Liver (tissue), 9 donors: Measurements from ENCODE around the gene GPATCH3. TPM values are rescaled to one million over a fixed set of nuclear protein-coding genes. Genes with fewer than 3 reads are reported as not detected.

Experiments
- DNase-seq: peaks from one replicate; pipeline ENCODE4 v3.0.0-alpha.2; 2017; ENCODE audit warnings: low spot score
- H3K27ac ChIP-seq, 2 donors: one replicate each; pipeline ENCODE4 v1.7.0; 2013; ENCODE audit warnings: inconsistent platforms in 2 of 2, low read length in 2 of 2, control low read depth in 1 of 2, low read depth in 1 of 2, mild to moderate bottlenecking in 1 of 2
- H3K27me3 ChIP-seq, 4 donors: one replicate each; pipeline versions ENCODE4 v1.6.1 to v1.7.0; 2013; ENCODE audit warnings: low read length in 3 of 4, inconsistent platforms in 1 of 4, mild to moderate bottlenecking in 1 of 4, moderate library complexity in 1 of 4; ENCODE audit not compliant: control insufficient read depth in 4 of 4, insufficient read depth in 4 of 4
- H3K36me3 ChIP-seq, 4 donors: one replicate each; pipeline versions ENCODE4 v1.6.1 to v1.7.0; 2013; ENCODE audit warnings: low read length in 3 of 4, mild to moderate bottlenecking in 3 of 4, low read depth in 1 of 4, moderate library complexity in 1 of 4; ENCODE audit not compliant: control insufficient read depth in 4 of 4, insufficient read depth in 3 of 4
- H3K4me1 ChIP-seq, 4 donors: one replicate each; pipeline versions ENCODE4 v1.6.1 to v1.7.0; 2013; ENCODE audit warnings: low read length in 3 of 4, mild to moderate bottlenecking in 3 of 4, moderate library complexity in 1 of 4; ENCODE audit not compliant: control insufficient read depth in 4 of 4, insufficient read depth in 4 of 4
- H3K4me3 ChIP-seq, 3 donors: one replicate each; pipeline versions ENCODE4 v1.6.1 to v1.7.0; 2013; ENCODE audit warnings: low read length in 3 of 3, control low read depth in 1 of 3, low read depth in 1 of 3, mild to moderate bottlenecking in 1 of 3
- H3K9ac ChIP-seq, 2 donors: one replicate each; pipeline ENCODE4 v1.7.0; 2013; ENCODE audit warnings: low read length in 2 of 2, mild to moderate bottlenecking in 2 of 2, moderate library complexity in 2 of 2, control low read depth in 1 of 2, low read depth in 1 of 2
- H3K9me3 ChIP-seq, 4 donors: one replicate each; pipeline versions ENCODE4 v1.6.1 to v1.7.0; 2013; ENCODE audit warnings: low read length in 3 of 4; ENCODE audit not compliant: control insufficient read depth in 4 of 4
- ATF3 ChIP-seq: IDR thresholded peaks from 2 replicates; pipeline ENCODE4 v1.6.1; 2016; ENCODE audit warnings: antibody characterized with exemption
- CTCF ChIP-seq: fragments of 150-350 bp; IDR thresholded peaks from 2 replicates; pipeline ENCODE4 v1.5.1; 2017; ENCODE audit warnings: improper control_type of control experiment, low read depth, low read length; ENCODE audit not compliant: missing input control
- EGR1 ChIP-seq, 2 donors: IDR thresholded peaks; 2 replicates each; pipeline ENCODE4 v1.6.1; 2016 to 2018; ENCODE audit warnings: antibody characterized with exemption in 2 of 2, low read depth in 2 of 2
- FOXA1 ChIP-seq: IDR thresholded peaks from 2 replicates; pipeline ENCODE4 v1.6.1; 2016; ENCODE audit warnings: antibody characterized with exemption
- FOXA2 ChIP-seq: IDR thresholded peaks from 2 replicates; pipeline ENCODE4 v1.6.1; 2016; ENCODE audit warnings: antibody characterized with exemption
- GABPA ChIP-seq, 2 donors: IDR thresholded peaks in 1 of 2; conservative IDR thresholded peaks in 1 of 2; 2 replicates each; pipeline ENCODE4 v1.6.1; 2016; ENCODE audit warnings: antibody characterized with exemption in 2 of 2, mild to moderate bottlenecking in 1 of 2, moderate library complexity in 1 of 2
- HNF4A ChIP-seq, 2 donors: conservative IDR thresholded peaks; 2 replicates each; pipeline ENCODE4 v1.6.1; 2016; ENCODE audit warnings: antibody characterized with exemption in 2 of 2, mild to moderate bottlenecking in 2 of 2
- HNF4G ChIP-seq: IDR thresholded peaks from 2 replicates; pipeline ENCODE4 v1.6.1; 2016; ENCODE audit warnings: antibody characterized with exemption
- JUND ChIP-seq, 2 donors: IDR thresholded peaks; 2 replicates each; pipeline ENCODE4 v1.6.1; 2016; ENCODE audit warnings: antibody characterized with exemption in 2 of 2
- MAX ChIP-seq: IDR thresholded peaks from 2 replicates; pipeline ENCODE4 v1.6.1; 2016; ENCODE audit warnings: antibody characterized with exemption
- NR2F2 ChIP-seq: IDR thresholded peaks from 2 replicates; pipeline ENCODE4 v1.6.1; 2016; ENCODE audit warnings: antibody characterized with exemption
- RAD21 ChIP-seq, 2 donors: IDR thresholded peaks; 2 replicates each; pipeline ENCODE4 v1.6.1; 2016; ENCODE audit warnings: antibody characterized with exemption in 2 of 2, mild to moderate bottlenecking in 2 of 2
- REST ChIP-seq: IDR thresholded peaks from 2 replicates; pipeline ENCODE4 v1.6.1; 2016; ENCODE audit warnings: antibody characterized with exemption, mild to moderate bottlenecking
- RXRA ChIP-seq, 2 donors: IDR thresholded peaks; 2 replicates each; pipeline ENCODE4 v1.6.1; 2017 to 2018; ENCODE audit warnings: antibody characterized with exemption in 2 of 2, mild to moderate bottlenecking in 1 of 2
- SP1 ChIP-seq: IDR thresholded peaks from 2 replicates; pipeline ENCODE4 v1.6.1; 2018; ENCODE audit warnings: antibody characterized with exemption, mild to moderate bottlenecking
- TAF1 ChIP-seq: conservative IDR thresholded peaks from 2 replicates; pipeline ENCODE4 v1.6.1; 2016; ENCODE audit warnings: antibody characterized with exemption, mild to moderate bottlenecking
- YY1 ChIP-seq: IDR thresholded peaks from 2 replicates; pipeline ENCODE4 v1.6.1; 2016; ENCODE audit warnings: antibody characterized with exemption, mild to moderate bottlenecking
- WGBS: extraction: QIAGEN DNeasy Blood & Tissue Kit; methylation state at CpG from one replicate; pipeline ENCODE4 v1.1.7; 2013; 5-methylcytosine and 5-hydroxymethylcytosine counted together
- polyA plus RNA-seq, 2 donors: library from polyadenylated mRNA; stranded (reverse) in 1 of 2; unstranded in 1 of 2; fragments of 200-250 nt in 1 of 2; fragments of >200 nt in 1 of 2; fragmentation: Nextera tagmentation in 1 of 2; extraction: Ambion mirVana in 1 of 2; gene quantifications; one replicate each; pipeline versions ENCODE4 v1.2.1 to v1.2.3, GENCODE V29; 2013 to 2015
- total RNA-seq, 2 donors: library from RNA; depleted of rRNA; stranded (reverse); fragments of >200 nt; gene quantifications; one replicate each; pipeline ENCODE4 v1.2.3, GENCODE V29; 2014
- donor health status: healthy.
- donor health status: healthy.
- donor health status: healthy.
- donor health status: healthy.
- donor health status: healthy.

Gene GPATCH3
- total and polyA plus RNA-seq, 4 donors: 5.8 to 6.3 (median 6.2) TPM

GRCh38 chr1:26946270-26946669 lies 46.0 kb upstream of the GPATCH3 start:
- H3K27ac ChIP-seq: peak overlapping the region; percentile 9 to 61
- H3K4me3 ChIP-seq: no peak overlapping the region
- DNase-seq: no peak
- TF ChIP-seq RAD21 (IDR thresholded peaks at IDR 0.05): no peak
- TF ChIP-seq HNF4A (conservative IDR thresholded peaks at IDR 0.05): peak; percentile 2 to 47
- peaks cover 31 to 69% (median 56%) of the 10 kb centered on the region in 4 donors for H3K4me1 ChIP-seq
- WGBS: 39% methylated on average over 4 of the region's 4 CpGs
- no peak overlapping the region for H3K9ac ChIP-seq
- no peaks in the 10 kb centered on the region for H3K9me3 ChIP-seq
- peaks cover 5 to 15% (median 10%) of the 10 kb centered on the region in 4 donors for H3K36me3 ChIP-seq
- no peaks in the 10 kb centered on the region for H3K27me3 ChIP-seq

- H3K27me3 ChIP-seq: no peaks in the 10 kb centered on the region
- peaks cover 31 to 69% (median 56%) of the 10 kb centered on the region in 4 donors for H3K4me1 ChIP-seq
- DNase-seq: no peak
- peaks cover 5 to 15% (median 10%) of the 10 kb centered on the region in 4 donors for H3K36me3 ChIP-seq
- peak overlapping the region; percentile 9 to 61 for H3K27ac ChIP-seq
- TF ChIP-seq FOXA1 (no peak), FOXA2 (no peak), YY1 (peak; percentile 66), RAD21 (IDR thresholded peaks at IDR 0.05) (peak in 1 of 2 donors; percentile 52), JUND (IDR thresholded peaks at IDR 0.05) (peak in 1 of 2 donors; percentile 38), HNF4A (conservative IDR thresholded peaks at IDR 0.05) (peak; percentile 62 to 64), GABPA (IDR thresholded peaks at IDR 0.05 in 1 of 2, conservative IDR thresholded peaks at IDR 0.05 in 1 of 2) (no peak), RXRA (IDR thresholded peaks at IDR 0.05) (peak; percentile 96 to 97), SP1 (peak; percentile 79), REST (no peak), ATF3 (peak; percentile 32)
- 20% methylated on average over 8 of the region's 8 CpGs for WGBS
- H3K4me3 ChIP-seq: peak overlapping the region in 1 of 3 donors; percentile 12
- no peak overlapping the region for H3K9ac ChIP-seq
- H3K9me3 ChIP-seq: no peaks in the 10 kb centered on the region
Observed at GRCh38 chr1:26945728-26946127, 45.5 kb upstream of the GPATCH3 start.

GRCh38 chr1:26945138-26945537 lies 44.9 kb upstream of the GPATCH3 start:
- Histone ChIP-seq H3K9ac (no peak overlapping the region), H3K36me3 (peaks cover 5 to 15% (median 10%) of the 10 kb centered on the region in 4 donors), H3K4me3 (peak overlapping the region in 1 of 3 donors; percentile 23), H3K27ac (peak overlapping the region; percentile 9 to 61), H3K9me3 (no peaks in the 10 kb centered on the region), H3K27me3 (no peaks in the 10 kb centered on the region), H3K4me1 (peaks cover 31 to 69% (median 57%) of the 10 kb centered on the region in 4 donors)
- TF ChIP-seq EGR1 (IDR thresholded peaks at IDR 0.05; ENCODE audit: low read depth in 2 of 2) (no peak), SP1 (no peak), HNF4A (conservative IDR thresholded peaks at IDR 0.05) (no peak), ATF3 (no peak), MAX (no peak), HNF4G (no peak), CTCF (no peak), TAF1 (no peak), NR2F2 (no peak), RAD21 (IDR thresholded peaks at IDR 0.05) (no peak), YY1 (no peak), JUND (IDR thresholded peaks at IDR 0.05) (no peak), GABPA (IDR thresholded peaks at IDR 0.05 in 1 of 2, conservative IDR thresholded peaks at IDR 0.05 in 1 of 2) (no peak)
- DNase-seq: no peak
- 39% methylated on average over 2 of the region's 2 CpGs for WGBS
